Nephron (organoid): ENCODE data around the gene LCAT.

ENCODE experiments used
- H3K27ac Mint-ChIP-seq, 3 experiments: 2 replicates each; pipeline ENCODE4 v1.8.0; 2020; ENCODE audit warnings: mixed read lengths in 3 of 3, mild to moderate bottlenecking in 2 of 3, moderate library complexity in 1 of 3
- H3K27me3 Mint-ChIP-seq: 2 replicates; pipeline ENCODE4 v1.8.0; 2021; ENCODE audit warnings: low read depth, mild to moderate bottlenecking, moderate library complexity, mixed read lengths
- H3K36me3 Mint-ChIP-seq: 2 replicates; pipeline ENCODE4 v1.8.0; 2020; ENCODE audit warnings: low read depth, mixed read lengths
- H3K4me1 Mint-ChIP-seq: 2 replicates; pipeline ENCODE4 v1.8.0; 2020; ENCODE audit warnings: mixed read lengths
- H3K4me3 Mint-ChIP-seq, 3 experiments: 2 replicates each; pipeline ENCODE4 v1.8.0; 2020; ENCODE audit warnings: mild to moderate bottlenecking in 3 of 3, mixed read lengths in 3 of 3, moderate library complexity in 2 of 3
- H3K9me3 Mint-ChIP-seq: 2 replicates; pipeline ENCODE4 v1.8.0; 2020; ENCODE audit warnings: mixed read lengths
- CTCF ChIP-seq, 3 experiments: fragments of 200-600 bp; sonication (generic); IDR thresholded peaks; one replicate each; pipeline ENCODE4 v1.5.0; 2021; ENCODE audit warnings: antibody characterized with exemption in 3 of 3; ENCODE audit not compliant: unreplicated experiment in 3 of 3

Gene LCAT

GRCh38 chr16:67892899-67893742 is 50.8 kb downstream of the LCAT start, which contains the start of gene PSKH1:
TSS of gene PSKH1 (plus strand) at chr16:67893254. CDS start at chr16:67908750, 15,496 bp downstream.
- no peak for TF ChIP-seq CTCF (IDR thresholded peaks at IDR 0.05; ENCODE audit: unreplicated experiment in 3 of 3)
- peak within 1 kb of the TSS; percentile 97 to 98 (median 98) for H3K4me3 Mint-ChIP-seq
- H3K36me3 Mint-ChIP-seq, result no peaks in the 10 kb centered on the region
- no peaks in the 10 kb centered on the region for H3K27me3 Mint-ChIP-seq
- H3K9me3 Mint-ChIP-seq, result no peaks in the 10 kb centered on the region
- peak within 1 kb of the TSS; percentile 77 to 98 (median 87) for H3K27ac Mint-ChIP-seq
- peaks cover 28% of the 10 kb centered on the region for H3K4me1 Mint-ChIP-seq

DNA sequence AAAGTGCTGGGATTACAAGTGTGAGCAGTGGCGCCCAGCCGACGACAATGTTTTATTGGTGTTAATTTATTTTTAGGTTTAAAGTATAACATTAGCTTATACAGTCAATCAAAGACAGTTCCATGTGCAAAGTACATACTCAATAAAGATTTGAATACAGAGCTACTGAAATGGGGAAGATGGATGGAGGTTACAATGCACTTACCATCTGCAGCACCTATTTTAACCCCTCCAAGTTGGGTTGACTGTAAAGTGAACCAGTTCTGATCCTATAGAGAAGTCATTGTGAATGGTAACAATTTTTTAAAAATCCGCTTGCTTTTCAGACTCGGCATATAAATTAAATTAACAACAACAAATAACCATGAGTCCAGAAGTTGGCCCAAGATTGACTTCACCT is 51.5 kb downstream of the LCAT start:
- TF ChIP-seq CTCF (IDR thresholded peaks at IDR 0.05; ENCODE audit: unreplicated experiment in 3 of 3), result no peak
- Mint-ChIP-seq H3K9me3 (no peaks in the 10 kb centered on the region), H3K27ac (peak overlapping the region; percentile 77 to 87 (median 80)), H3K4me3 (peak overlapping the region; percentile 85 to 98 (median 87)), H3K27me3 (no peaks in the 10 kb centered on the region), H3K36me3 (no peaks in the 10 kb centered on the region), H3K4me1 (peaks cover 28% of the 10 kb centered on the region)
